Ishikawa (cell line): Measurements from ENCODE around the gene CHAF1A.

Experiments used
- CEBPB ChIP-seq: IDR thresholded peaks from 2 replicates; pipeline ENCODE4 v1.6.1; 2012
- CREB1 ChIP-seq: IDR thresholded peaks from 2 replicates; pipeline ENCODE4 v1.6.1; 2012; ENCODE audit warnings: low read depth
- EGR1 ChIP-seq: IDR thresholded peaks from 2 replicates; pipeline ENCODE4 v1.6.1; 2012
- EP300 ChIP-seq: IDR thresholded peaks from 2 replicates; pipeline ENCODE4 v1.6.1; 2012; ENCODE audit warnings: borderline replicate concordance
- FOXM1 ChIP-seq: IDR thresholded peaks from 2 replicates; pipeline ENCODE4 v1.6.1; 2012; ENCODE audit warnings: low read depth, borderline replicate concordance
- MAX ChIP-seq: IDR thresholded peaks from 2 replicates; pipeline ENCODE4 v1.6.1; 2012
- NFIC ChIP-seq: IDR thresholded peaks from 2 replicates; pipeline ENCODE4 v1.6.1; 2012
- RAD21 ChIP-seq: IDR thresholded peaks from 2 replicates; pipeline ENCODE4 v1.6.1; 2012; ENCODE audit warnings: low read depth
- REST ChIP-seq: IDR thresholded peaks from 2 replicates; pipeline ENCODE4 v1.6.1; 2012; ENCODE audit warnings: low read depth, mild to moderate bottlenecking
- TAF1 ChIP-seq: IDR thresholded peaks from 2 replicates; pipeline ENCODE4 v1.6.1; 2012; ENCODE audit warnings: low read depth, mild to moderate bottlenecking
- TCF12 ChIP-seq: IDR thresholded peaks from 2 replicates; pipeline ENCODE4 v1.6.1; 2012; ENCODE audit warnings: low read depth
- TEAD4 ChIP-seq: IDR thresholded peaks from 2 replicates; pipeline ENCODE4 v1.6.1; 2012
- USF1 ChIP-seq: IDR thresholded peaks from 2 replicates; pipeline ENCODE4 v1.6.1; 2012
- YY1 ChIP-seq: IDR thresholded peaks from 2 replicates; pipeline ENCODE4 v1.6.1; 2012; ENCODE audit warnings: low read depth
- ZBTB7A ChIP-seq: IDR thresholded peaks from 2 replicates; pipeline ENCODE4 v1.6.1; 2012; ENCODE audit warnings: low read depth

Gene CHAF1A

DNA sequence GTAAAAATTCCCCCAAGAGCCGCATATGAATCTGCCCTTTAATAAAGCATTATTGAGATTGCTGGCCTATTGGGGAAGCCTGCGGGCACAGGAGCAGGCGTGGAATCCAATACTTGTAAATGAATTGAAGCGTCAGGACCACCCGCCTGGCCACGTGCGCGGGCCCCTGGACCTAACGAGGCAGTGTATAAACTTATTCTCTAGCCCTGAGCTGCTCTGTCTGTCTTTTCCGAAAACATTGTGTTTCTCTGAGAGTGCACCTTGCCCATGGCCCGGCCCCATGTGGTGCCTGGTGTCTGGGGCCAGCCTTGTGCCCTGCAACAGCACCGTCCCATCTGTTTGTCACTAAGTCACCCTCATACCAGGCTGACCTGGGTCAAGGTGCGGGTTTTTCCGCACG lies 40.7 kb downstream of the CHAF1A start:
- TF ChIP-seq ZBTB7A (no peak), RAD21 (no peak), FOXM1 (no peak), CEBPB (no peak), TEAD4 (no peak), USF1 (no peak), NFIC (no peak), YY1 (no peak), EP300 (no peak), TCF12 (no peak)

DNA sequence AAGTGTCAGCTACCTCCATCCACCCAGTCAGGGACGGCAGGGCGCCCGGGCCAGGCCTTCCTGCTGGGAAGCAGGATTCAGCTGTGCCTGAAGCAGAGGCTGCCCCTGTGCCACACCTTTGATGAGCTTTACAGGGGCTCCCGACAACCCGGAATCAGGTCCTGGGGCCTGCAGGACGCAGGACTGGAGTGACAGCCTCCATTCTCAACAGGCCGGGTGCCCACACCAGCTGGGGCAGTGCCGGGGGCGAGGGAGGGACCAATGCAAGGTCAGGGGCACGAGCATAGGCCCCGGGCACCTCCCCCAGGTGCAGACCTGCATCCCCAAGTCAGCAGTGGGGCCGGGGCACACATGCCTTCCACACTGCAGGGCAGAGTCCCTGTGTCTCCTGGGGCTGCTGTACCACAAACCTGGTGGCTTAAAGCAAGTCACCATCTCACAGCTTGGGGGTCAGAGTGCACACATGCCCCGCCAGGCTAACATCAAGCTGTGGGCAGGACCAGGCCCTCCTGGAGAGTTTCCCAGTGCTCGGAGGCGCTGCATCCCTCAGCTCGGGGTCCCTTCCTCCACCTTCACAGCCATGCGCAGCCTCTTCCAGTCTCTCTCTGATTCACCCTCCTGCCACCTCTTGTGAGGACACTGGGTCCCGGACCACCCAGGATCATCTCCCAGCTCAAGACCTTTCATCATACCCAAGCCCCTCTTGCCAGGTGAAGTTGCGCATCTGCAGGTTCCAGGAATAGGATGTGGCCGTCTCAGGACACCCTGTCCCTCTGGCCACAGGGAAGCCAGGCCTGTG lies 41.7 kb downstream of the CHAF1A start:
- no peak for TF ChIP-seq ZBTB7A
- no peak for TF ChIP-seq EP300
- TF ChIP-seq REST: no peak
- no peak for TF ChIP-seq TAF1
- no peak for TF ChIP-seq FOXM1
- no peak for TF ChIP-seq RAD21
- no peak for TF ChIP-seq TCF12
- no peak for TF ChIP-seq MAX
- TF ChIP-seq YY1: no peak
- no peak for TF ChIP-seq USF1
- TF ChIP-seq CREB1: no peak
- TF ChIP-seq NFIC: no peak
- TF ChIP-seq TEAD4: no peak
- TF ChIP-seq EGR1: no peak
- no peak for TF ChIP-seq CEBPB

- TF ChIP-seq RAD21 (no peak), TAF1 (no peak), MAX (no peak), TCF12 (no peak), NFIC (no peak), FOXM1 (no peak), YY1 (no peak), CREB1 (no peak), ZBTB7A (no peak), EGR1 (no peak), TEAD4 (no peak)
Observed at GRCh38 chr19:4444765-4445741, 42.6 kb downstream of the CHAF1A start.

- TF ChIP-seq CREB1 (no peak), TCF12 (no peak), USF1 (no peak), RAD21 (no peak), REST (no peak), NFIC (no peak), FOXM1 (no peak), YY1 (no peak), TEAD4 (no peak), CEBPB (no peak), MAX (no peak), ZBTB7A (no peak), TAF1 (no peak), EGR1 (no peak)
Observed at GRCh38 chr19:4445963-4446703, 43.7 kb downstream of the CHAF1A start.
